Erythroblast (primary cell): ENCODE results near the gene CYB561D1.

Experiments used
- DNase-seq, 2 experiments: peaks; one replicate each; lab custom pipeline; 2025; lab: John Stamatoyannopoulos, UW
- GATA1 ChIP-seq: IDR thresholded peaks from 2 replicates; pipeline ENCODE4 v1.6.1; 2011; ENCODE audit warnings: low read depth, mild to moderate bottlenecking, control low read depth, low read length, moderate library complexity
- POLR2A ChIP-seq: IDR thresholded peaks from 2 replicates; pipeline ENCODE4 v1.6.1; 2011; ENCODE audit warnings: mild to moderate bottlenecking, low read length

Gene CYB561D1

GRCh38 chr1:109487261-109487660, 6.6 kb upstream of the CYB561D1 start:
- no peak for DNase-seq
- no peak for TF ChIP-seq GATA1
- TF ChIP-seq POLR2A = no peak

GRCh38 chr1:109488201-109488600, 5.7 kb upstream of the CYB561D1 start:
- no peak for DNase-seq
- TF ChIP-seq POLR2A = no peak
- no peak for TF ChIP-seq GATA1

- no peak for TF ChIP-seq POLR2A
- no peak for DNase-seq
Measured at GRCh38 chr1:109488696-109489095, 5.2 kb upstream of the CYB561D1 start.

GRCh38 chr1:109490029-109490933, 3.6 kb upstream of the CYB561D1 start:
- peak; percentile 72 to 83 for DNase-seq
- TF ChIP-seq GATA1 (no peak), POLR2A (no peak)

- no peak for TF ChIP-seq POLR2A
- no peak for TF ChIP-seq GATA1
- DNase-seq = no peak
Measured at GRCh38 chr1:109490934-109491302, 3.0 kb upstream of the CYB561D1 start.

GRCh38 chr1:109491372-109491771, 2.5 kb upstream of the CYB561D1 start:
- TF ChIP-seq POLR2A = no peak
- no peak for TF ChIP-seq GATA1
- DNase-seq = no peak

- peak in 1 of 2 experiments; percentile 23 for DNase-seq
- TF ChIP-seq POLR2A (no peak), GATA1 (no peak)
Measured at GRCh38 chr1:109492779-109493178, 1.1 kb upstream of the CYB561D1 start.

GRCh38 chr1:109493227-109493626, 667 bp upstream of the CYB561D1 start:
- TF ChIP-seq GATA1 = no peak
- no peak for TF ChIP-seq POLR2A
- DNase-seq = no peak

- TF ChIP-seq GATA1 = no peak
- no peak for TF ChIP-seq POLR2A
- no peak for DNase-seq
Measured at GRCh38 chr1:109495738-109496137, 1.8 kb downstream of the CYB561D1 start.

GRCh38 chr1:109497449-109498160, 3.7 kb downstream of the CYB561D1 start:
- DNase-seq = no peak
- TF ChIP-seq POLR2A = no peak
- TF ChIP-seq GATA1 = no peak

- TF ChIP-seq GATA1 (no peak), POLR2A (no peak)
- DNase-seq = peak in 1 of 2 experiments; percentile 15
Measured at GRCh38 chr1:109498161-109498801, 4.4 kb downstream of the CYB561D1 start.

GRCh38 chr1:109499081-109499480, 5.2 kb downstream of the CYB561D1 start:
- no peak for DNase-seq
- no peak for TF ChIP-seq POLR2A
- no peak for TF ChIP-seq GATA1

- TF ChIP-seq GATA1 = no peak
- TF ChIP-seq POLR2A = no peak
- DNase-seq = peak; percentile 54 to 62
Measured at GRCh38 chr1:109499661-109500536, 6.0 kb downstream of the CYB561D1 start.
